Suprapubic skin (tissue), 3 donors: ENCODE measurements around the gene SUN2.

Source experiments
- POLR2AphosphoS5 ChIP-seq, 3 donors: sonication (generic); formaldehyde crosslinking; IDR thresholded peaks; one replicate each; pipeline ENCODE4 v1.6.1; 2017; ENCODE audit warnings: antibody characterized with exemption in 3 of 3
- TF ChIP-seq, protein P1 (sequence below), 2 donors: fragments of 200-600 bp in 1 of 2; fragments of 450-650 bp in 1 of 2; sonication (generic) in 1 of 2; IDR thresholded peaks; one replicate each; pipeline ENCODE4 v1.5.1; 2016 to 2019; ENCODE audit warnings: antibody characterized with exemption in 2 of 2, mild to moderate bottlenecking in 1 of 2, moderate library complexity in 1 of 2

DNA sequence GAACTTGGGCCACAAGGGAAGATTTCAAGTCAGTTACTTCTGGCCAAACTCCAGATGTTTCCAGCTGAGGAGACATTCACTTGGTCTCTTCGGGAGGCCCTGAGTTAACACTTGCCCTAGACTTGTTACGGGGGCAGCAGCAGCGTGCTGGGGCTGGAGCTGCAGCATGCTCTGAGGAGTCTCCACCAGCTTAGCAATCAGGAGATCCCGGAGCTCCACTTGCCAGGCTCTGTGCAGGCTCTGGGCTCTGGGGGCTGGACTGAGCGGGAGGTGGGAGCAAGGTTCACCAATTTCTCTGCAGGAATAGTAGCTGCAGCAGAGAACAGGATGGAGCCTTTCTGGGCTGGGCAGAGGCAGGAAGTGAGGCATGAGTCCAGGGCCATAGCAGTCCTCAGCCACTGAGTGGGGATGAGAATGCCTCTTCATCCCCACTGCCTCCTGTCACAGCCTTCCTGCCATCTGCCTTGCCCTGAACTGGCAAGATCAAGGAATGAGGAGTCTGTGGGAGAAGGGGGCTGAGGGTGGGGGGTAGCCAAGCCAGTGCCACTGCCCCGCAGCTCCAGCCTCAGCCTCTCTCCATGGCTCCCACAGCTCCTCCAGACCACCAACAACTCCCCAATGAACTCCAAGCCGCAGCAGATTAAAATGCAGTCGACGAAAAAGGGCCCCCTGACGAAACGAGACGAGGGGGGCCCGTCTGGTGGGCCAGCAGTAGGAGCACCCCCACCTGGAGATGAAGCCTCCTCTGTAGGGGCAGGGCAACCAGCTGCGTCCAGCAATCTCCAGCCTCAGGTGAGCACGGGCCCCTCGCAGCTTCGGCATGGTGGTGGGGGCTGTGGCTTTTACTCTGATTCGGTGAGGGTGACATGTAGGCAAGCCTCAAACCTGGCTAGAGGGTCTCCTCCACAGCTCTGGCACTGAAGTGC, 26.7 kb downstream of the SUN2 start:
- TF ChIP-seq POLR2AphosphoS5 (IDR thresholded peaks at IDR 0.05): no peak
- TF ChIP-seq, protein P1, sequence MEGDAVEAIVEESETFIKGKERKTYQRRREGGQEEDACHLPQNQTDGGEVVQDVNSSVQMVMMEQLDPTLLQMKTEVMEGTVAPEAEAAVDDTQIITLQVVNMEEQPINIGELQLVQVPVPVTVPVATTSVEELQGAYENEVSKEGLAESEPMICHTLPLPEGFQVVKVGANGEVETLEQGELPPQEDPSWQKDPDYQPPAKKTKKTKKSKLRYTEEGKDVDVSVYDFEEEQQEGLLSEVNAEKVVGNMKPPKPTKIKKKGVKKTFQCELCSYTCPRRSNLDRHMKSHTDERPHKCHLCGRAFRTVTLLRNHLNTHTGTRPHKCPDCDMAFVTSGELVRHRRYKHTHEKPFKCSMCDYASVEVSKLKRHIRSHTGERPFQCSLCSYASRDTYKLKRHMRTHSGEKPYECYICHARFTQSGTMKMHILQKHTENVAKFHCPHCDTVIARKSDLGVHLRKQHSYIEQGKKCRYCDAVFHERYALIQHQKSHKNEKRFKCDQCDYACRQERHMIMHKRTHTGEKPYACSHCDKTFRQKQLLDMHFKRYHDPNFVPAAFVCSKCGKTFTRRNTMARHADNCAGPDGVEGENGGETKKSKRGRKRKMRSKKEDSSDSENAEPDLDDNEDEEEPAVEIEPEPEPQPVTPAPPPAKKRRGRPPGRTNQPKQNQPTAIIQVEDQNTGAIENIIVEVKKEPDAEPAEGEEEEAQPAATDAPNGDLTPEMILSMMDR (IDR thresholded peaks at IDR 0.05): no peak
